ENCODE data around the gene PARD3. TPM values are rescaled to one million over a fixed set of nuclear protein-coding genes. Genes with fewer than 3 reads are reported as not detected.

The PARD3 gene
- total RNA-seq, 1 donor from 2014 or later, result 0.11 TPM

DNA sequence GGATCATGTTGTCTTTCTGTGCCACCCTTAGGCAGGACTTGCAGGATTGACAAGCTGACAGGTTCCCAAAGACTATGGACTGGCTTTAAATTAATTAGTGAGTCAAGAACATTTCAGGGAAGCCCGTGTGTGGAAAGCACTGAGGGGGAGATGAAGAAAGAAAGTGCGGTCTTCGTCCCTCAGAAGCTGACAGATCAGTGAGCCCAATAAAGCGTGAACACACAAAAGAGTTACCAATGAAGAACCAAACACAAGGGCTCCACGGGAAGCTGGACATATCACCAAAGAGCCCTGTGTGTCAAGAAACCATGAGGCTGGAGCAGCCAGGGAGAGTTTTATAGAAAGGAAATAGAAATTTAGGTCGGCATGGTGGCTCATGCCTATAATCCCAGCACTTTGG is 725.8 kb downstream of the PARD3 start:
- H3K27me3 Mint-ChIP-seq, result no peaks in the 10 kb centered on the region
- H3K36me3 Mint-ChIP-seq (ENCODE audit: low read depth), result no peaks in the 10 kb centered on the region
- no peak for ATAC-seq (ENCODE audit: low read depth)
- no peak for DNase-seq
- no peak overlapping the region for H3K4me3 Mint-ChIP-seq
- H3K27ac Mint-ChIP-seq, result no peak overlapping the region
- ChIA-PET POLR2A (no interaction called here), CTCF (no interaction called here)
- TF ChIP-seq, protein P1, sequence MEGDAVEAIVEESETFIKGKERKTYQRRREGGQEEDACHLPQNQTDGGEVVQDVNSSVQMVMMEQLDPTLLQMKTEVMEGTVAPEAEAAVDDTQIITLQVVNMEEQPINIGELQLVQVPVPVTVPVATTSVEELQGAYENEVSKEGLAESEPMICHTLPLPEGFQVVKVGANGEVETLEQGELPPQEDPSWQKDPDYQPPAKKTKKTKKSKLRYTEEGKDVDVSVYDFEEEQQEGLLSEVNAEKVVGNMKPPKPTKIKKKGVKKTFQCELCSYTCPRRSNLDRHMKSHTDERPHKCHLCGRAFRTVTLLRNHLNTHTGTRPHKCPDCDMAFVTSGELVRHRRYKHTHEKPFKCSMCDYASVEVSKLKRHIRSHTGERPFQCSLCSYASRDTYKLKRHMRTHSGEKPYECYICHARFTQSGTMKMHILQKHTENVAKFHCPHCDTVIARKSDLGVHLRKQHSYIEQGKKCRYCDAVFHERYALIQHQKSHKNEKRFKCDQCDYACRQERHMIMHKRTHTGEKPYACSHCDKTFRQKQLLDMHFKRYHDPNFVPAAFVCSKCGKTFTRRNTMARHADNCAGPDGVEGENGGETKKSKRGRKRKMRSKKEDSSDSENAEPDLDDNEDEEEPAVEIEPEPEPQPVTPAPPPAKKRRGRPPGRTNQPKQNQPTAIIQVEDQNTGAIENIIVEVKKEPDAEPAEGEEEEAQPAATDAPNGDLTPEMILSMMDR (IDR thresholded peaks at IDR 0.05), result no peak
- no peaks in the 10 kb centered on the region for H3K4me1 Mint-ChIP-seq
- H3K9me3 Mint-ChIP-seq, result peaks cover 14% of the 10 kb centered on the region
- intact Hi-C loops (cut with micrococcal nuclease), result no loop called here

DNA sequence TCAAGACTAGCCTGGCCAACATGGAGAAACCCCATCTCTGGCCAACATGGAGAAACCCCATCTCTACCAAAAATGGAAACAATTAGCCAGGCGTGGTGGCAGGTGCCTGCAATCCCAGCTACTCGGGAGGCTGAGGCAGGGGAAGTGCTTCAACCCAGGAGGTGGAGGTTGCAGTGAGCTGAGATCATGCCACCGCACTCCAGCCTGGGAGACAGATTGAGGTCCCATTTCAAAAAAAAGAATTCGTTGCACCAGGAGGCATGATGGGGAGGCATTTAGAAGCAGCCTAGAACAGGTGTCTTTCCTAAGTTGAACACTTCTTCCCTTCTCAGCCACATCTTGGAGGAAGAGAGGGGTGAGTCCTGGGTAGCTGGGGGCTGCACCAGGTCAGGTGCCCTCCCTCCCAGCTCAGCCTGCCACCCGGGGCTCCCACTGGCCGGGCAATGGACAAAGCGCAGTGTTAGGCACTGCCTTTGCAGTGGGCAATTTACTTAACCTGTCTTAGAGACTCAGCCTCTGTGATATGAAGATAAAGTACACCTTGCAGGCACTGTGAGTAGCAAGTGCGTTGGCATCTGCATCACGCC is 726.8 kb downstream of the PARD3 start:
- TF ChIP-seq, protein P1 (IDR thresholded peaks at IDR 0.05), result no peak
- Mint-ChIP-seq H3K4me1 (no peaks in the 10 kb centered on the region), H3K4me3 (no peak overlapping the region), H3K36me3 (ENCODE audit: low read depth) (no peaks in the 10 kb centered on the region), H3K27me3 (no peaks in the 10 kb centered on the region), H3K9me3 (peaks cover 21% of the 10 kb centered on the region), H3K27ac (no peak overlapping the region)
- DNase-seq (no peak), ATAC-seq (ENCODE audit: low read depth) (no peak)
- ChIA-PET POLR2A (no interaction called here), CTCF (no interaction called here)
- intact Hi-C loops (cut with micrococcal nuclease), result no loop called here

DNA sequence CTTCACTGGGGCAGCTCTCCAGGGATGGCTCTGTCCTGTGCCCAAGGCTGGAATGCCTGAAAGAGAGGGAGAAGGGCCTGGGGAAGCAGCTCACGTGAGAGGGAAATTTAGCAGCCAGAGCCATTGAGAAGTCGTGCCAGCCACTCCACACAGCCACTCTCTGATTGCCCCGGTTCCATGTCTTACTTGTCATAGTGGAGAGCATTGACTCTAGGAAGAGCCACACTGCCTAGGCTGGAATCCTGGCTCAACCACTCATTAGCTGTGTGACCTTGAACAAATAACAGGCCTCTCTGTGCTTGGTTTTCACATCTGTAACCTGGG is 728.0 kb downstream of the PARD3 start:
- POLR2A ChIA-PET, result no interaction called here
- Mint-ChIP-seq H3K9me3 (peaks cover 15% of the 10 kb centered on the region), H3K36me3 (ENCODE audit: low read depth) (no peaks in the 10 kb centered on the region), H3K27ac (no peak overlapping the region), H3K4me3 (no peak overlapping the region), H3K4me1 (no peaks in the 10 kb centered on the region), H3K27me3 (no peaks in the 10 kb centered on the region)
- intact Hi-C loops (cut with micrococcal nuclease), result no loop called here
- CTCF ChIA-PET, result no interaction called here
- TF ChIP-seq, protein P1 (IDR thresholded peaks at IDR 0.05), result no peak
- ATAC-seq (ENCODE audit: low read depth), result no peak
- DNase-seq, result no peak

DNA sequence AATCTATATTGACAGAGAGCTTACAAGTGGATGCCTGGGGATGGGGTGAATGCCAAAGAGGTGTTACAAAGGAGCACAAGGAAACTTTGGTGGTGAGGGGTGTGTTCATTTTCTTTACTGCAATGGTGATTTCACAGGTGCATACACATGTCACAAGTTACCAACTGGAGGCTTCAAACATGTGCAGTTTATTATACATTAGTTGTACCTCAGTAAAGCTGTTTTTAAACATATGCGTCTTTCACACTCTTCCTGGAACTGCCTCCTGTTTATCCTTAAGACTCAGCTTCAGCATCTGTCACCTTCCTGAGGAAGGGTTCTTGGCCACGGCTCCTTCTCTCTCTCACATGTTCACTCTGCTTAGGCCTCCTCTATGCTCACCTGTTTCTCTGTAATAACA is 731.5 kb downstream of the PARD3 start:
- H3K27ac Mint-ChIP-seq, result no peak overlapping the region
- DNase-seq (no peak), ATAC-seq (ENCODE audit: low read depth) (no peak)
- CTCF ChIA-PET, result no interaction called here
- no peak overlapping the region for H3K4me3 Mint-ChIP-seq
- intact Hi-C loops (cut with micrococcal nuclease), result no loop called here
- no peaks in the 10 kb centered on the region for H3K36me3 Mint-ChIP-seq (ENCODE audit: low read depth)
- TF ChIP-seq, protein P1 (IDR thresholded peaks at IDR 0.05), result no peak
- H3K27me3 Mint-ChIP-seq, result no peaks in the 10 kb centered on the region
- POLR2A ChIA-PET, result no interaction called here
- no peaks in the 10 kb centered on the region for H3K4me1 Mint-ChIP-seq
- peaks cover 10% of the 10 kb centered on the region for H3K9me3 Mint-ChIP-seq

DNA sequence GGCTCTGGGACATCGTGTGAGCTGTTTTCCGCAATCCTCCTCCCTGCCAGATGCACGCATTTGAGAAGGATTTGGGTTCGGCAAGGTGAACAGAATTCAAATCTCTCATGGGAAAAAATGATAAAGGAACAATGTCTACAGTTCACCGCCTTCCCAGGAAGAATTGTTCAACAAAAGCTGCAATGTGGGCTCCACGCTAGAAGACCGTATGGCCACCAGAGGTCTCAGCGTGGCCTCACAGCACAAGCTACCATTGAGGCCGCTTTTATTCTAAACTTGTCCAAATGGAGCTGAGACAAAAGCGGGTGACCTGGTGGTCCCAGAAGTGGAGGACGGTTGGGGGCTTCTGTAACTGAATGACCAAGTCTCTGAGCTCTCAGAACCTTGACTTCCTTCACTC is 733.1 kb downstream of the PARD3 start:
- DNase-seq (no peak), ATAC-seq (ENCODE audit: low read depth) (no peak)
- intact Hi-C loops (cut with micrococcal nuclease), result no loop called here
- POLR2A ChIA-PET, result no interaction called here
- Mint-ChIP-seq H3K27me3 (no peaks in the 10 kb centered on the region), H3K4me1 (no peaks in the 10 kb centered on the region), H3K36me3 (ENCODE audit: low read depth) (no peaks in the 10 kb centered on the region), H3K27ac (no peak overlapping the region), H3K9me3 (peaks cover 13% of the 10 kb centered on the region), H3K4me3 (no peak overlapping the region)
- CTCF ChIA-PET, result no interaction called here
- TF ChIP-seq, protein P1 (IDR thresholded peaks at IDR 0.05), result no peak

All from activated B cell treated with CpG ODN at 0.5 μM for 24 hours (primary cell).